HL-60 (cell line): ENCODE measurements around the gene PSAP.

Source experiments
- CTCF ChIP-seq: IDR thresholded peaks from one replicate; pipeline ENCODE4 v1.5.1; 2011; ENCODE audit warnings: low read length, control low read depth, inconsistent platforms; ENCODE audit not compliant: insufficient read depth
- GABPA ChIP-seq: IDR thresholded peaks from 2 replicates; pipeline ENCODE4 v1.6.1; 2012; ENCODE audit warnings: low read depth
- POLR2AphosphoS5 ChIP-seq: IDR thresholded peaks from 2 replicates; pipeline ENCODE4 v1.6.1; 2012; ENCODE audit warnings: low read depth
- REST ChIP-seq: IDR thresholded peaks from 2 replicates; pipeline ENCODE4 v1.6.1; 2012; ENCODE audit warnings: low read depth; ENCODE audit not compliant: insufficient replicate concordance

- TF ChIP-seq CTCF (no peak), REST (no peak), POLR2AphosphoS5 (no peak), GABPA (no peak)
These were observed 3.0 kb upstream of the PSAP start for GRCh38 chr10:71854031-71854430.
